Lower leg skin (tissue), 4 donors: ENCODE data around the gene TENM4. TPM values are rescaled to one million over a fixed set of nuclear protein-coding genes. Genes with fewer than 3 reads are reported as not detected.
A peak's percentile ranks its signal among the peaks of the same experiment; 100 is the strongest.

ENCODE experiments used
- DNase-seq, 2 donors: peaks; one replicate each; pipeline ENCODE4 v3.0.0-alpha.2; 2019; ENCODE audit warnings: low spot score in 2 of 2
- H3K4me3 ChIP-seq: fragments of 200-600 bp; sonication (generic); 2 replicates; pipeline ENCODE4 v1.5.1; 2017; ENCODE audit warnings: mild to moderate bottlenecking, low read depth; ENCODE audit not compliant: poor library complexity, severe bottlenecking
- POLR2A ChIP-seq, 2 donors: fragments of 450-650 bp; IDR thresholded peaks; one replicate each; pipeline ENCODE4 v1.6.1; 2016 to 2017; ENCODE audit warnings: antibody characterized with exemption in 2 of 2, mild to moderate bottlenecking in 1 of 2, moderate library complexity in 1 of 2
- WGBS, 2 donors: methylation state at CpG; one replicate each; pipeline ENCODE4 v1.1.5; 2018; 5-methylcytosine and 5-hydroxymethylcytosine counted together
- intact Hi-C: fragments of 100-400 bp; cut with DNase I; formaldehyde crosslinking; loops from one replicate; pipeline ENCODE4 v1.15.0; 2023; ENCODE audit warnings: low total_unique reads
- total RNA-seq, 4 donors: library from RNA; depleted of rRNA; stranded (reverse); fragments of >200 nt; gene quantifications; one replicate each; pipeline ENCODE4 v1.1.0, GENCODE V29; 2016
- TF ChIP-seq, protein P1 (sequence below), 3 donors: fragments of 450-650 bp; IDR thresholded peaks; one replicate each; pipeline ENCODE4 v1.5.1; 2016; ENCODE audit warnings: antibody characterized with exemption in 3 of 3, mild to moderate bottlenecking in 3 of 3, moderate library complexity in 2 of 3

The TENM4 gene
- total RNA-seq, 4 donors from 2014 or later = 34.4 to 41.1 (median 36.6) TPM

DNA sequence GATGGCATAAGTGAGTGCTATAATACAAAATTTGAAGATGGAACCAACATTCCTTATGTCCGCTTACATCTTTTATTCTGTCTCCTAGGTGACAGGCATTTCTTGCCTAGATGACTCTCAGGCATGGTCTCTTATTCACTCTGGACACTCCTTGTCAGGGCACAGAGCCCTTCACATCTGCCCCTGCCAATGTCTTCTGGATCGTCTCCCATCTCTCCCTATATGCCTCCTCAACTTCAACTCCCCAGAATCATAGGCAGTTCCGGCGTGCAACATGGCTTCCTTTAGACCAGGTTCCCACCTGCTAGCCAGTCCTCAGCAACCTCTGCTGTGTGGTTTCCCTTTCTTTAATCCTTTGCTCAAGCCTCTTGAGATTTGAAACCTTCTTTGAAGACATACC lies 300.9 kb downstream of the TENM4 start:
- H3K4me3 ChIP-seq = no peak overlapping the region
- DNase-seq = no peak
- TF ChIP-seq, protein P1, sequence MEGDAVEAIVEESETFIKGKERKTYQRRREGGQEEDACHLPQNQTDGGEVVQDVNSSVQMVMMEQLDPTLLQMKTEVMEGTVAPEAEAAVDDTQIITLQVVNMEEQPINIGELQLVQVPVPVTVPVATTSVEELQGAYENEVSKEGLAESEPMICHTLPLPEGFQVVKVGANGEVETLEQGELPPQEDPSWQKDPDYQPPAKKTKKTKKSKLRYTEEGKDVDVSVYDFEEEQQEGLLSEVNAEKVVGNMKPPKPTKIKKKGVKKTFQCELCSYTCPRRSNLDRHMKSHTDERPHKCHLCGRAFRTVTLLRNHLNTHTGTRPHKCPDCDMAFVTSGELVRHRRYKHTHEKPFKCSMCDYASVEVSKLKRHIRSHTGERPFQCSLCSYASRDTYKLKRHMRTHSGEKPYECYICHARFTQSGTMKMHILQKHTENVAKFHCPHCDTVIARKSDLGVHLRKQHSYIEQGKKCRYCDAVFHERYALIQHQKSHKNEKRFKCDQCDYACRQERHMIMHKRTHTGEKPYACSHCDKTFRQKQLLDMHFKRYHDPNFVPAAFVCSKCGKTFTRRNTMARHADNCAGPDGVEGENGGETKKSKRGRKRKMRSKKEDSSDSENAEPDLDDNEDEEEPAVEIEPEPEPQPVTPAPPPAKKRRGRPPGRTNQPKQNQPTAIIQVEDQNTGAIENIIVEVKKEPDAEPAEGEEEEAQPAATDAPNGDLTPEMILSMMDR (IDR thresholded peaks at IDR 0.05) = no peak
- no peak for TF ChIP-seq POLR2A (IDR thresholded peaks at IDR 0.05)
- intact Hi-C loops = no loop called here
- 85 to 93% methylated on average over 4 of the region's 4 CpGs for WGBS, 2 donors

DNA sequence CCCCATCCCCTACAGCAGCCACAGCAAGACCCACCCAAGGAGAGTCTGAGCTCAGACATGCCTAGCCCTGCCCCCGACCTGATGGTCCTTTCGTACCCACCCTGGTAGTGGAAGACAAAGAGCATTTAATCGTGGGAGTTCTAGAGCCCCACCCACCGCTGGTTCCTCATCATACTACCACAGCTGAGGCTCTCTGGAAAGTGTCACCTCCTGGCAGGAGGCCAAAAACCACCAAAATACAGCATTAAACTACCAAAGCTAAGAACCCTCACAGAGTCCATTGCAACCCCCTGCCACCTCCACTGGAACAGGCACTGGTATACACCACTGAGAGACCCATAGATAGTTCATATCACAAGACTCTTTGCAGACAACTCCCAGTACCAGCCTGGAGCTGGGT lies 311.1 kb downstream of the TENM4 start:
- WGBS, 2 donors = 74 to 76% methylated on average over 4 of the region's 4 CpGs
- no peak for TF ChIP-seq POLR2A (IDR thresholded peaks at IDR 0.05)
- TF ChIP-seq, protein P1 (IDR thresholded peaks at IDR 0.05) = no peak
- intact Hi-C loops = no loop called here

GRCh38 chr11:79128291-79128690 lies 312.5 kb downstream of the TENM4 start:
- intact Hi-C loops = no loop called here
- H3K4me3 ChIP-seq = no peak overlapping the region
- no peak for TF ChIP-seq POLR2A (IDR thresholded peaks at IDR 0.05)
- TF ChIP-seq, protein P1 (IDR thresholded peaks at IDR 0.05) = no peak
- WGBS, 2 donors = 78 to 83% methylated on average over 3 of the region's 3 CpGs
- DNase-seq = peak in 1 of 2 donors; percentile 17

More for the DNA sequence above, 311.1 kb downstream of the TENM4 start:
- DNase-seq = no peak
- H3K4me3 ChIP-seq = no peak overlapping the region

GRCh38 chr11:79122759-79123158 lies 318.1 kb downstream of the TENM4 start:
- 64 to 73% methylated on average over 3 of the region's 3 CpGs for WGBS, 2 donors
- TF ChIP-seq, protein P1 (IDR thresholded peaks at IDR 0.05) = no peak
- no peak for TF ChIP-seq POLR2A (IDR thresholded peaks at IDR 0.05)
- DNase-seq = peak in 1 of 2 donors; percentile 28
- no peak overlapping the region for H3K4me3 ChIP-seq
- intact Hi-C loops = no loop called here

DNA sequence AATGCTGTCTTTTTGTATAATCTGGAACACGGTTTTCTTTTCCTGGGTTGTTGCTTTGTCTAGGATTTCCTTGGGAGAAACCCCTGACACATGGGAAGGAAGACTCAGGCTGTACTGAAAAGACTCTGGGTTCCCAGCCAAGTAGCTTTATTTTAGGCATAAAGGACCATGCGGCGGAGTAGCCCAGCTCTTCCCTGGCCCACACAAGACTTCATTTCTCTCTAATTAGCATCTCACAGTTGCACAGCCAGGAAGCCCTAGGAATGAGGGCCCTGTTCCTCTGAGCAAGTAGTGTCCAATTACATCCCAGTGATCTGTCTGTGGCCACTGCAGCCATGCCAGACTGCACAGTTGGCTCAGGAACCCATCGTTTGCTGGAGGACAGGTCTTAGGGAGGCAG lies 319.5 kb downstream of the TENM4 start:
- no peak overlapping the region for H3K4me3 ChIP-seq
- intact Hi-C loops = no loop called here
- no peak for TF ChIP-seq POLR2A (IDR thresholded peaks at IDR 0.05)
- TF ChIP-seq, protein P1 (IDR thresholded peaks at IDR 0.05) = no peak
- peak in 1 of 2 donors; percentile 12 for DNase-seq
- WGBS, 2 donors = 52 to 62% methylated on average over 4 of the region's 4 CpGs
